ENCODE data around the gene COL23A1. TPM values are rescaled to one million over a fixed set of nuclear protein-coding genes. Genes with fewer than 3 reads are reported as not detected.

The COL23A1 gene
- polyA plus RNA-seq, 3 donors, result 0.11 to 0.21 TPM; not detected in 1

DNA sequence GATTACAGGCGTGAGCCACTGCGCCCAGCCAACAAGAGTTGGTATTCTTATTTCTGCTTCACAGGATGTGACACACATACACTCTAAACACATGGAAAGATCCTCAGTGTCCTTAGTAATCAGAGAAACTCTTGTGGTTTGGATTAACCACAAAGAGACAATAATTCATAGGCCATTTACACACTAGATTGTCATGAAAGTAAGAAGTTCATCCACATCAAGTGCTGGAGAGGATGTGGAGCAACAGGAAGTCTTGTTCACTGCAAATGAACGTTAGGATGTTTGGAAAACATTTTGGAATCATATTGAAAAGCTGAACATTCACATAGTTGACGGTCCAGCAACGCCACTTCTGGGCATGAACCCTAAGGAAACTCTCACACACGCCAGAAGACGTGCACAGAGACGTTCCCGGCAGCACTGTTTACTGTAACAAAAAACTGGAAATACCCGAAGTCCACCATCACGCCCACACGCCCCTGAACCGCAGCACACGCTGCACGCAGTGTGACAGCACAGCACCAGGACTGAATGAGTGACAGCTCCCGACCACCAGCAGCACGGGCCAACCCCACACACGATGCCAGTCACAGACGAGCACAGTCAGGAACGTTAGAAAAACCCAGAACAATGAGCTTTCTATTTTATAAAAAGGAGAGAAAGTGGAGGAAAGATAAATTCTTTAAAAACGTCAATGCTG, 87.6 kb downstream of the COL23A1 start:
- Histone ChIP-seq H3K4me2 (replicated peaks; ENCODE audit: extremely low read depth, low read length, poor library complexity, severe bottlenecking) (no peak overlapping the region), H3K36me3 (replicated peaks in 1 of 2; ENCODE audit: control insufficient read depth in 1 of 2, insufficient read depth in 2 of 2, low read length in 2 of 2) (no peaks in the 10 kb centered on the region), H4K20me1 (ENCODE audit: insufficient read depth, low read length) (no peaks in the 10 kb centered on the region), H2AFZ (ENCODE audit: insufficient read depth, low read depth, low read length, poor library complexity, severe bottlenecking) (no peak overlapping the region), H3K4me3 (replicated peaks in 1 of 3; ENCODE audit: low read depth in 2 of 3, low read length in 3 of 3) (no peak overlapping the region), H3K9me3 (replicated peaks in 1 of 2; ENCODE audit: control insufficient read depth in 1 of 2, insufficient read depth in 1 of 2, low read length in 2 of 2) (peaks cover 0 to 10% of the 10 kb centered on the region in 2 donors), H3K9ac (ENCODE audit: insufficient read depth, low read length, poor library complexity, severe bottlenecking) (no peak overlapping the region), H3K4me1 (ENCODE audit: control insufficient read depth in 1 of 2, insufficient read depth in 2 of 2, low read length in 2 of 2) (no peaks in the 10 kb centered on the region), H3K27ac (ENCODE audit: low read depth in 1 of 2, low read length in 2 of 2) (no peak overlapping the region), H3K79me2 (ENCODE audit: insufficient read depth, low read length) (no peaks in the 10 kb centered on the region), H3K27me3 (ENCODE audit: control insufficient read depth in 2 of 2, insufficient read depth in 2 of 2, low read length in 2 of 2) (no peaks in the 10 kb centered on the region)
- TF ChIP-seq, protein P1, sequence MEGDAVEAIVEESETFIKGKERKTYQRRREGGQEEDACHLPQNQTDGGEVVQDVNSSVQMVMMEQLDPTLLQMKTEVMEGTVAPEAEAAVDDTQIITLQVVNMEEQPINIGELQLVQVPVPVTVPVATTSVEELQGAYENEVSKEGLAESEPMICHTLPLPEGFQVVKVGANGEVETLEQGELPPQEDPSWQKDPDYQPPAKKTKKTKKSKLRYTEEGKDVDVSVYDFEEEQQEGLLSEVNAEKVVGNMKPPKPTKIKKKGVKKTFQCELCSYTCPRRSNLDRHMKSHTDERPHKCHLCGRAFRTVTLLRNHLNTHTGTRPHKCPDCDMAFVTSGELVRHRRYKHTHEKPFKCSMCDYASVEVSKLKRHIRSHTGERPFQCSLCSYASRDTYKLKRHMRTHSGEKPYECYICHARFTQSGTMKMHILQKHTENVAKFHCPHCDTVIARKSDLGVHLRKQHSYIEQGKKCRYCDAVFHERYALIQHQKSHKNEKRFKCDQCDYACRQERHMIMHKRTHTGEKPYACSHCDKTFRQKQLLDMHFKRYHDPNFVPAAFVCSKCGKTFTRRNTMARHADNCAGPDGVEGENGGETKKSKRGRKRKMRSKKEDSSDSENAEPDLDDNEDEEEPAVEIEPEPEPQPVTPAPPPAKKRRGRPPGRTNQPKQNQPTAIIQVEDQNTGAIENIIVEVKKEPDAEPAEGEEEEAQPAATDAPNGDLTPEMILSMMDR (IDR thresholded peaks at IDR 0.05), result no peak
- 87% methylated on average over 15 of the region's 21 CpGs for WGBS (ENCODE audit: insufficient coverage)
- intact Hi-C loops (cut with micrococcal nuclease), result no loop called here
- Mint-ChIP-seq H3K9me3 (peaks cover 4 to 17% (median 9%) of the 10 kb centered on the region in 7 donors), H3K4me3 (no peak overlapping the region), H3K4me1 (peaks cover 8% of the 10 kb centered on the region), H3K36me3 (peaks cover 0 to under 1% of the 10 kb centered on the region in 2 donors), H3K27ac (peak overlapping the region in 1 of 7 donors; percentile 80), H3K27me3 (ENCODE audit: low read depth in 3 of 3) (peaks cover 0 to 5% (median 0%) of the 10 kb centered on the region in 3 donors)
- DNase-seq, result no peak

- intact Hi-C loops (cut with micrococcal nuclease), result no loop called here
- no peak overlapping the region for H3K9ac ChIP-seq (ENCODE audit: insufficient read depth, low read length, poor library complexity, severe bottlenecking)
- DNase-seq, result no peak
- Mint-ChIP-seq H3K36me3 (no peaks in the 10 kb centered on the region), H3K27ac (no peak overlapping the region), H3K4me1 (peaks cover 25% of the 10 kb centered on the region), H3K9me3 (peaks cover 0 to 11% (median 4%) of the 10 kb centered on the region in 7 donors), H3K4me3 (no peak overlapping the region), H3K27me3 (ENCODE audit: low read depth in 3 of 3) (peaks cover 0 to 5% (median 0%) of the 10 kb centered on the region in 3 donors)
- peaks cover 0 to 5% of the 10 kb centered on the region in 2 donors for H3K9me3 ChIP-seq (replicated peaks in 1 of 2; ENCODE audit: control insufficient read depth in 1 of 2, insufficient read depth in 1 of 2, low read length in 2 of 2)
- H3K4me3 ChIP-seq (replicated peaks in 1 of 3; ENCODE audit: low read depth in 2 of 3, low read length in 3 of 3), result no peak overlapping the region
- peaks cover 10 to 22% of the 10 kb centered on the region in 2 donors for H3K4me1 ChIP-seq (ENCODE audit: control insufficient read depth in 1 of 2, insufficient read depth in 2 of 2, low read length in 2 of 2)
- TF ChIP-seq, protein P1 (IDR thresholded peaks at IDR 0.05), result no peak
- no peak overlapping the region for H2AFZ ChIP-seq (ENCODE audit: insufficient read depth, low read depth, low read length, poor library complexity, severe bottlenecking)
- H3K4me2 ChIP-seq (replicated peaks; ENCODE audit: extremely low read depth, low read length, poor library complexity, severe bottlenecking), result no peak overlapping the region
- 83% methylated on average over 6 of the region's 6 CpGs for WGBS (ENCODE audit: insufficient coverage)
- no peak overlapping the region for H3K27ac ChIP-seq (ENCODE audit: low read depth in 1 of 2, low read length in 2 of 2)
- H3K27me3 ChIP-seq (ENCODE audit: control insufficient read depth in 2 of 2, insufficient read depth in 2 of 2, low read length in 2 of 2), result no peaks in the 10 kb centered on the region
- no peaks in the 10 kb centered on the region for H3K36me3 ChIP-seq (replicated peaks in 1 of 2; ENCODE audit: control insufficient read depth in 1 of 2, insufficient read depth in 2 of 2, low read length in 2 of 2)
- peaks cover 7% of the 10 kb centered on the region for H3K79me2 ChIP-seq (ENCODE audit: insufficient read depth, low read length)
- no peaks in the 10 kb centered on the region for H4K20me1 ChIP-seq (ENCODE audit: insufficient read depth, low read length)
Measured at GRCh38 chr5:178499352-178499751, 90.8 kb downstream of the COL23A1 start.
